Upper lobe of right lung (tissue), 1 donor: ENCODE measurements around the gene TNRC6C. TPM values are rescaled to one million over a fixed set of nuclear protein-coding genes. Genes with fewer than 3 reads are reported as not detected.
A peak's percentile ranks its signal among the peaks of the same experiment; 100 is the strongest.

Experiments used
- ATAC-seq: fragments of 200-7000 bp; cut with Tn5 transposase; one replicate; pipeline ENCODE4 v1.9.1; 2020; ENCODE audit warnings: mild to moderate bottlenecking, moderate library complexity
- DNase-seq: peaks from one replicate; pipeline ENCODE4 v3.0.0-alpha.2; 2020
- H3K27ac ChIP-seq: fragments of 200-600 bp; one replicate; pipeline ENCODE4 v1.8.0; 2022
- H3K27me3 ChIP-seq: fragments of 200-600 bp; one replicate; pipeline ENCODE4 v1.8.0; 2022; ENCODE audit warnings: mild to moderate bottlenecking
- H3K36me3 ChIP-seq: fragments of 200-600 bp; one replicate; pipeline ENCODE4 v1.8.0; 2022
- H3K4me1 ChIP-seq: fragments of 200-600 bp; one replicate; pipeline ENCODE4 v1.8.0; 2022
- H3K4me3 ChIP-seq: fragments of 200-600 bp; one replicate; pipeline ENCODE4 v1.8.0; 2022; ENCODE audit warnings: mild to moderate bottlenecking
- H3K9me3 ChIP-seq: fragments of 200-600 bp; one replicate; pipeline ENCODE4 v1.8.0; 2022
- CTCF ChIP-seq: fragments of 200-600 bp; IDR thresholded peaks from one replicate; pipeline ENCODE4 v1.8.0; 2022; ENCODE audit warnings: antibody characterized with exemption
- intact Hi-C: fragments of 100-400 bp; cut with DNase I; formaldehyde crosslinking; loops from one replicate; pipeline ENCODE4 v1.11.0; 2022
- total RNA-seq: library from RNA; stranded (reverse); fragmentation: NEBNext Ultra II Directional; extraction: Animal tissue kit (Norgen Biotek cat#: 25700); gene quantifications from one replicate; pipeline ENCODE4 v1.2.1, GENCODE V29; 2021
- donor health status: DM: no; HTN: yes; CAD: no; lungs with severe emphysema.

Gene TNRC6C
- total RNA-seq, 1 donor from 2014 or later = 21.7 TPM

GRCh38 chr17:77957235-77957856 is 1.2 kb upstream of the TNRC6C start:
- no peaks in the 10 kb centered on the region for H3K9me3 ChIP-seq
- H3K27ac ChIP-seq = peak overlapping the region; percentile 76
- H3K4me3 ChIP-seq = peak overlapping the region; percentile 72
- intact Hi-C loops = no loop called here
- no peaks in the 10 kb centered on the region for H3K36me3 ChIP-seq
- H3K4me1 ChIP-seq = peaks cover 18% of the 10 kb centered on the region
- no peaks in the 10 kb centered on the region for H3K27me3 ChIP-seq
- no peak for TF ChIP-seq CTCF
- no peak for DNase-seq
- no peak for ATAC-seq

DNA sequence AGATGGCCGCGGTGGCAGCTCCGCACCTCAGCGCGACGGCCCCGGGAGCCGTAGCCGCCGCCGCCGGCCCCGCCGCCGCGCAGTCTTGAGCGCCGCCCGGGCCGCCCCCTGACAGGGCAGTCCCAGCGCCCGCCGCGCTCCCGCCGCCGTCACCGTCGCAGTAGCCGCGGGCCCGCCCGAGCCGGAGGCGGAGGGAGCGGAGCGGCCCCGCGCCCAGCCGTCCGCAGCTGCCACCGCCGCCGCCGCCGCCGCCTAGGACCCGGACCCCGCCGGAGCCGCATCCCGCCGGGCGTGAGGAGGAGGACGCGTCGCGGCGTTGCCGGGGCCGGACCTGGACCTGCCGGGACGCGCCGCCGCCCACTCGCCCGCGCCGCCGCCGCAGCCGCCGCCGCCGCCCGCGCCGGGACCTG is 218 bp downstream of the TNRC6C start:
- no peak for ATAC-seq
- no peaks in the 10 kb centered on the region for H3K27me3 ChIP-seq
- H3K4me3 ChIP-seq = peak overlapping the region; percentile 72
- H3K27ac ChIP-seq = peak overlapping the region; percentile 76
- TF ChIP-seq CTCF = no peak
- no peaks in the 10 kb centered on the region for H3K36me3 ChIP-seq
- intact Hi-C loops = no loop called here
- no peaks in the 10 kb centered on the region for H3K9me3 ChIP-seq
- peaks cover 31% of the 10 kb centered on the region for H3K4me1 ChIP-seq
- no peak for DNase-seq

DNA sequence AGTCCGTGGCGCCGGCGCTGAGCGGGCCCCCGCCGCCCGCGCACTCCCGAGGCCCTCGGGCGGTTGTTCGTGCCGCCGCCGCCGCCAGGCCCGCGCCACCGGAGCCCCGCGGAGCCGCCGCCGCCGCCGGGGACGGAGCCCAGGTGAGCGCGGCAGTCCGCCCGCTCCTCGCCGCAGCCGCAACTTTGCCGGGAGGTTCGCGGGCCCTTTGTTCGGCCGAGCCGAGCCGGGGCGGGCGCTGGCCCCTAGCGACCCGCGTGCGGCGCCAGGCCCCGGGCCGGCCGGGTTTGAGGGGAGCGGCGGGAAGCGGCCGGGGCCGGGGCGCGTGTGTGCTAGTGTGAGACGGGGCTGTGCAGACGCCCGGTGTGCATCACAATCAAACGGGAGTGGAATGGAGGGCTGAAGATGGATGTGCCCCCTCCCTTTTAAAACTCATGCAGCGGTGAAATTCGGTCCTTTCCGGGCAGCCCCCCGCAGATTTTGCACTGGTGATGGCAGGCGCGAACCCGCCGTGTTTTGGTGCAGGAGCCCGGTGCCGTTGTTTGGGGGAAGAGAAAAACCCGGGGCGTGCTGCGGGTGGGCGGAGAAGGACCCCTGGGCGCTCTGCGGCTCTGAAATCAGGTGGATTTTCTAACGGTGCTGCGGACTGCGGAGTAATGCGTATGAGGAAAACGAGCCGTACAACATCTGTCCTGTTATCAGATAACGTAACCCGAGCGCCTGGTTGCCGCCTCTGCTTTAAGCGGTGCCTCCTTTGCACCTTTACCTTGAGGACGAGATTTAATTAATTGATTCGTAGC is 823 bp downstream of the TNRC6C start:
- H3K9me3 ChIP-seq = no peaks in the 10 kb centered on the region
- ATAC-seq (no peak), DNase-seq (no peak)
- H3K27me3 ChIP-seq = no peaks in the 10 kb centered on the region
- H3K36me3 ChIP-seq = no peaks in the 10 kb centered on the region
- intact Hi-C loops = no loop called here
- H3K4me3 ChIP-seq = peak overlapping the region; percentile 64
- H3K4me1 ChIP-seq = peaks cover 37% of the 10 kb centered on the region
- H3K27ac ChIP-seq = no peak overlapping the region
- no peak for TF ChIP-seq CTCF

GRCh38 chr17:77959926-77960521 is 1.5 kb downstream of the TNRC6C start:
- no peaks in the 10 kb centered on the region for H3K27me3 ChIP-seq
- intact Hi-C loops = no loop called here
- no peak overlapping the region for H3K27ac ChIP-seq
- peak overlapping the region; percentile 64 for H3K4me3 ChIP-seq
- ATAC-seq = no peak
- peaks cover 37% of the 10 kb centered on the region for H3K4me1 ChIP-seq
- TF ChIP-seq CTCF = no peak
- no peaks in the 10 kb centered on the region for H3K36me3 ChIP-seq
- no peaks in the 10 kb centered on the region for H3K9me3 ChIP-seq
- DNase-seq = no peak

DNA sequence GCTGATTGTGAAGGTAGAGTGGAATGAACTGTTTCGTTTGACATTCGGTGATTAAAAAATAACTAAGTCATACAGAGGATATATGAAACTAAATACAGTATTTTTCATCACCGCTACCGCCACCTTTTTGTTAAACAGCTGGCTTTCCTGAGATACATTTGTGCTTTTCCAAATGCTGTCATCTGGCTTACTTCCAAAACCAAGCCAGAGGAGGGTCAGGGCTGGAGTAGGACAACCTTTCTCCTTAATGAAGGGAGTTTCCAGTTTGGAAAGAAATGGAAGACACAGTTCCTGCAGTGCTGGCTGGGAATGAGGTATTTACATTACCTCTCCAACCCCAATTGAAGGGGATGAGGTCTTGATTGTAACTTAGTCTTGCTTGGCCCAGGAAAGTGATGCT is 3.2 kb downstream of the TNRC6C start:
- DNase-seq (no peak), ATAC-seq (no peak)
- intact Hi-C loops = no loop called here
- no peaks in the 10 kb centered on the region for H3K9me3 ChIP-seq
- no peaks in the 10 kb centered on the region for H3K27me3 ChIP-seq
- H3K4me1 ChIP-seq = peaks cover 37% of the 10 kb centered on the region
- TF ChIP-seq CTCF = no peak
- H3K4me3 ChIP-seq = no peak overlapping the region
- H3K36me3 ChIP-seq = no peaks in the 10 kb centered on the region
- no peak overlapping the region for H3K27ac ChIP-seq
